Upper lobe of left lung (tissue), 6 donors: Measurements from ENCODE around the gene NRXN3. TPM values are rescaled to one million over a fixed set of nuclear protein-coding genes. Genes with fewer than 3 reads are reported as not detected.

ENCODE experiments used
- ATAC-seq, 2 donors: fragments of 200-7000 bp; cut with Tn5 transposase; one replicate each; pipeline ENCODE4 v1.9.1; 2022; ENCODE audit warnings: mild to moderate bottlenecking in 2 of 2, moderate library complexity in 2 of 2; ENCODE audit not compliant: low FRiP score in 2 of 2
- DNase-seq, 2 donors: peaks; one replicate each; pipeline ENCODE4 v3.0.0-alpha.2; 2019 to 2020
- H3K27ac ChIP-seq, 4 donors: fragments of 200-600 bp; sonication (generic); one replicate each; pipeline ENCODE4 v1.5.1; 2016 to 2019
- H3K27me3 ChIP-seq, 4 donors: fragments of 200-600 bp; sonication (generic); one replicate each; pipeline ENCODE4 v1.5.1; 2017 to 2019
- H3K36me3 ChIP-seq, 4 donors: fragments of 200-600 bp; sonication (generic); one replicate each; pipeline ENCODE4 v1.5.1; 2016 to 2019
- H3K4me1 ChIP-seq, 4 donors: fragments of 200-600 bp; sonication (generic); one replicate each; pipeline ENCODE4 v1.5.1; 2018 to 2019
- H3K4me3 ChIP-seq, 4 donors: fragments of 200-600 bp; sonication (generic); one replicate each; pipeline ENCODE4 v1.5.1; 2017 to 2019; ENCODE audit warnings: mild to moderate bottlenecking in 2 of 4, moderate library complexity in 1 of 4
- H3K9me3 ChIP-seq, 4 donors: fragments of 200-600 bp; sonication (generic); one replicate each; pipeline ENCODE4 v1.5.1; 2018 to 2019
- EP300 ChIP-seq, 4 donors: sonication (generic); formaldehyde crosslinking; IDR thresholded peaks; one replicate each; pipeline ENCODE4 v1.5.1; 2017; ENCODE audit warnings: antibody characterized with exemption in 4 of 4, control low read depth in 2 of 4
- POLR2A ChIP-seq, 4 donors: fragments of 450-650 bp; IDR thresholded peaks; one replicate each; pipeline ENCODE4 v1.5.1; 2016 to 2017; ENCODE audit warnings: antibody characterized with exemption in 4 of 4, mild to moderate bottlenecking in 2 of 4
- POLR2AphosphoS5 ChIP-seq, 2 donors: sonication (generic); formaldehyde crosslinking; IDR thresholded peaks; one replicate each; pipeline ENCODE4 v1.5.1; 2017; ENCODE audit warnings: antibody characterized with exemption in 2 of 2
- WGBS, 2 donors: methylation state at CpG; one replicate each; pipeline ENCODE4 v1.1.5; 2017 to 2018; 5-methylcytosine and 5-hydroxymethylcytosine counted together
- total RNA-seq, 6 donors: library from RNA; depleted of rRNA in 4 of 6; stranded (reverse); fragments of >200 nt in 4 of 6; gene quantifications; one replicate each; pipeline versions ENCODE4 v1.1.0 to v1.2.1, GENCODE V29; 2016 to 2021
- TF ChIP-seq, protein P1 (sequence below), 6 experiments: fragments of 450-650 bp in 4 of 6; fragments of 200-600 bp in 2 of 6; sonication (generic) in 2 of 6; IDR thresholded peaks; one replicate each; pipeline ENCODE4 v1.5.1; 2016 to 2019; ENCODE audit warnings: antibody characterized with exemption in 6 of 6
- donor health status: DM: no; HTN: no; CAD: no; lungs with moderate emphysema.
- donor health status: DM: no; HTN: yes; CAD: no; lungs with severe emphysema.

Gene NRXN3
- total RNA-seq, 6 donors from 2014 or later, result 4.4 to 14.9 (median 7.2) TPM

DNA sequence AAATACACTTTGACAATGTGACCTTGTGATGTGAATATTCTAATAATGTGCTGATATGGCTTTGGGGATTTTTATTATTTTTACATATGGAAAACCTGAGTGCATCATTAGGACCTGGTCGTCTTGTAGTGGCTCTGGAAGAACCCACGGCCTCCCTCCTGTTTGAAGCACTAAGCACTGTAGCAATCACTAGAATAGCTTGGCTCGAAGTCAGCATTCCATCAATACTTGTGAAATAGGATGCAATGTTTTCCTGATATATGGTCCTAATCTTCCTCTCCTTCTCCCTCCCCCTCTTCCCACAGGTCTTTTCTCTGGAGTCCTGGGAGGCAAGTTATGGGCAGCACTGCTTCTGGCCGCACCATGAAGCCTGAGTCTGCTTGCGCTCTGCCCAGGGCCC, 71.9 kb downstream of the NRXN3 start:
- H3K4me1 ChIP-seq, result peaks cover 0 to 7% (median 0%) of the 10 kb centered on the region in 4 donors
- no peak for ATAC-seq
- no peaks in the 10 kb centered on the region for H3K9me3 ChIP-seq
- 61 to 72% methylated on average over 5 of the region's 5 CpGs for WGBS, 2 donors
- H3K4me3 ChIP-seq, result no peak overlapping the region
- DNase-seq, result no peak
- no peaks in the 10 kb centered on the region for H3K36me3 ChIP-seq
- no peak overlapping the region for H3K27ac ChIP-seq
- no peaks in the 10 kb centered on the region for H3K27me3 ChIP-seq
- TF ChIP-seq EP300 (IDR thresholded peaks at IDR 0.05) (no peak), POLR2A (IDR thresholded peaks at IDR 0.05) (no peak), POLR2AphosphoS5 (IDR thresholded peaks at IDR 0.05) (no peak)
- TF ChIP-seq, protein P1, sequence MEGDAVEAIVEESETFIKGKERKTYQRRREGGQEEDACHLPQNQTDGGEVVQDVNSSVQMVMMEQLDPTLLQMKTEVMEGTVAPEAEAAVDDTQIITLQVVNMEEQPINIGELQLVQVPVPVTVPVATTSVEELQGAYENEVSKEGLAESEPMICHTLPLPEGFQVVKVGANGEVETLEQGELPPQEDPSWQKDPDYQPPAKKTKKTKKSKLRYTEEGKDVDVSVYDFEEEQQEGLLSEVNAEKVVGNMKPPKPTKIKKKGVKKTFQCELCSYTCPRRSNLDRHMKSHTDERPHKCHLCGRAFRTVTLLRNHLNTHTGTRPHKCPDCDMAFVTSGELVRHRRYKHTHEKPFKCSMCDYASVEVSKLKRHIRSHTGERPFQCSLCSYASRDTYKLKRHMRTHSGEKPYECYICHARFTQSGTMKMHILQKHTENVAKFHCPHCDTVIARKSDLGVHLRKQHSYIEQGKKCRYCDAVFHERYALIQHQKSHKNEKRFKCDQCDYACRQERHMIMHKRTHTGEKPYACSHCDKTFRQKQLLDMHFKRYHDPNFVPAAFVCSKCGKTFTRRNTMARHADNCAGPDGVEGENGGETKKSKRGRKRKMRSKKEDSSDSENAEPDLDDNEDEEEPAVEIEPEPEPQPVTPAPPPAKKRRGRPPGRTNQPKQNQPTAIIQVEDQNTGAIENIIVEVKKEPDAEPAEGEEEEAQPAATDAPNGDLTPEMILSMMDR (IDR thresholded peaks at IDR 0.05), result no peak

DNA sequence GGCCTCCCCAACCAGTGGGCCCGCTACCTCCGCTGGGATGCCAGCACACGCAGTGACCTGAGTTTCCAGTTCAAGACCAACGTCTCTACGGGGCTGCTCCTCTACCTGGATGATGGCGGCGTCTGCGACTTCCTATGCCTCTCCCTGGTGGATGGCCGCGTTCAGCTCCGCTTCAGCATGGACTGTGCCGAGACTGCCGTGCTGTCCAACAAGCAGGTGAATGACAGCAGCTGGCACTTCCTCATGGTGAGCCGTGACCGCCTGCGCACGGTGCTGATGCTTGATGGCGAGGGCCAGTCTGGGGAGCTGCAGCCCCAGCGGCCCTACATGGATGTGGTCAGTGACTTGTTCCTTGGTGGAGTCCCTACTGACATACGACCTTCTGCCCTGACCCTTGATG, 73.0 kb downstream of the NRXN3 start:
- peaks cover 0 to 7% (median 0%) of the 10 kb centered on the region in 4 donors for H3K4me1 ChIP-seq
- no peaks in the 10 kb centered on the region for H3K27me3 ChIP-seq
- TF ChIP-seq EP300 (IDR thresholded peaks at IDR 0.05) (no peak), POLR2A (IDR thresholded peaks at IDR 0.05) (no peak), POLR2AphosphoS5 (IDR thresholded peaks at IDR 0.05) (no peak)
- TF ChIP-seq, protein P1 (IDR thresholded peaks at IDR 0.05), result no peak
- no peaks in the 10 kb centered on the region for H3K9me3 ChIP-seq
- DNase-seq (peak in 1 of 2 donors; percentile 61), ATAC-seq (no peak)
- 95% methylated on average over 20 of the region's 20 CpGs; no CpG with 5 or more reads in 1 of the 2 donors for WGBS, 2 donors
- H3K36me3 ChIP-seq, result no peaks in the 10 kb centered on the region
- no peak overlapping the region for H3K4me3 ChIP-seq
- no peak overlapping the region for H3K27ac ChIP-seq

DNA sequence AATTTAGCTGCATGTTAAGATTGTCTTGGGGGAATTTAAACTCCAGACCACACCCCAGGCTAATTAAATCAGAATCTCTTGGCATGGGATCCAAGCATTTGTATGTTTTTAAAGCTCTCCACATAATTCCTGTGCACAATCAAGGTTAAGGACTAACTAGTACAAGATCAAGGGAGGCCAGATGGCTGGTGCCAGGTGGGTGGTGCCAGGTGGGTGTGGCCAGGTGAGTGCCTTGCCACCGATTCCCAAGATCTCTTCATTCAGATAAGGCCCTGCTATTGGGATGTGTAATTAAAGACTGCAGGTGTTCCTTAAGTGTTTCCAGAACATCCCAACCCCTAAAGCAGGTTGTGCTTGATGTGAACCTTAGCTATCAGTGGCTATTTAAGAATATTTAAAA, 75.1 kb downstream of the NRXN3 start:
- no peaks in the 10 kb centered on the region for H3K36me3 ChIP-seq
- H3K4me3 ChIP-seq, result no peak overlapping the region
- no peak for ATAC-seq
- H3K27ac ChIP-seq, result no peak overlapping the region
- WGBS, 2 donors, result 36 to 43% methylated on average over 1 of the region's 1 CpG
- no peaks in the 10 kb centered on the region for H3K9me3 ChIP-seq
- DNase-seq, result peak; percentile 23 to 29
- H3K27me3 ChIP-seq, result no peaks in the 10 kb centered on the region
- no peak for TF ChIP-seq EP300 (IDR thresholded peaks at IDR 0.05)
- TF ChIP-seq, protein P1 (IDR thresholded peaks at IDR 0.05), result no peak
- no peak for TF ChIP-seq POLR2A (IDR thresholded peaks at IDR 0.05)
- TF ChIP-seq POLR2AphosphoS5 (IDR thresholded peaks at IDR 0.05), result no peak
- H3K4me1 ChIP-seq, result peaks cover 0 to 7% (median 0%) of the 10 kb centered on the region in 4 donors

DNA sequence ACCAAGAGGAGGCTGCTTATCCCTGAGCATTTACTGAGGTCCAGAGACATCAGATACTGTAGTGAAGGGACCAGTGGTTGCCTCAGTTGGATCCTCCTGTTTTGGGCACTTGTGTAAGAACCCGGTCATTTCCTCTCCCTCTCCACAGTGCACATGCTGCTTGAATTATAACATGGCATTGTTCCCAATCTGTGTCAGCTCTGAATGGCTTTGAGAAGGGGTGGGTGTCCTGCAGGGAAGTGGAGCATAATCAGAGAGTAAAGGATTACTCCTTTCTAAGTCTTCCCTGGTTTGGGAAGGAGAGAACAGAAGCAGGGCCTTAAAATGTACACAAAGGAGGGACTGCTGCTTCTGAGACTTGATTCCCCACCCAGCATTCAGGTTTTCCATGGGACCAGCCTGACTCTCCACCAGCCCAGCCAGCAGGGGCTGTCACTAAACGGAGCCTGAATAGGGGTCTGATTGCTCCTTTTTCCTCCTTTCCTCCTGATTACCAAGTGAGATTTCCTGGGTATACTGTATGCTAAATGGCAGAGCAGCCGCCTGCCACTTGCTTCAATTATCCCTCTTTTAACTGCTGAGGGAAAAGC, 78.4 kb downstream of the NRXN3 start:
- no peak overlapping the region for H3K27ac ChIP-seq
- ATAC-seq (no peak), DNase-seq (no peak)
- no peak overlapping the region for H3K4me3 ChIP-seq
- no peaks in the 10 kb centered on the region for H3K9me3 ChIP-seq
- H3K4me1 ChIP-seq, result peaks cover 0 to 7% (median 0%) of the 10 kb centered on the region in 4 donors
- 42 to 56% methylated on average over 3 of the region's 3 CpGs for WGBS, 2 donors
- no peaks in the 10 kb centered on the region for H3K27me3 ChIP-seq
- TF ChIP-seq POLR2AphosphoS5 (IDR thresholded peaks at IDR 0.05) (no peak), POLR2A (IDR thresholded peaks at IDR 0.05) (no peak), EP300 (IDR thresholded peaks at IDR 0.05) (no peak)
- TF ChIP-seq, protein P1 (IDR thresholded peaks at IDR 0.05), result no peak
- no peaks in the 10 kb centered on the region for H3K36me3 ChIP-seq

DNA sequence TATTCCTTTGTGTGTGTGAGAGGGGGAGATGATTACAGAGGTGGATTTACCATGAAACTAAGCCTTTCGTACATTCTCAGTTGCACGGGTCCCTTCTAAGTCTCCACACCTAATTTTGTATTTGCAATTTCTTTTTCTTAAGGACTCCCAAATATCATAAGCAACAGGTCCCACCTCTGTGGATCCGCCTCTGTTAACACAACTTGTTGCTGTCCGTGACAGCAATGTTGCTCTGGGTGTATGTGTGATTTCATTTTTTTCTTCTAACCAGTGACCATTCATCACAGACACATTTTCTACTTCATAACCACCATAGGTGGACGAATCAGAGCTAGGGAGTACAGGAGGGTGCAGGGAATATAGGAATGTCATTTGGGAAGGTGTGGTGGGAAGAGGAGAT, 81.1 kb downstream of the NRXN3 start:
- Histone ChIP-seq H3K27ac (no peak overlapping the region), H3K36me3 (no peaks in the 10 kb centered on the region), H3K4me1 (no peaks in the 10 kb centered on the region), H3K9me3 (no peaks in the 10 kb centered on the region), H3K27me3 (no peaks in the 10 kb centered on the region), H3K4me3 (no peak overlapping the region)
- ATAC-seq, result no peak
- TF ChIP-seq POLR2A (IDR thresholded peaks at IDR 0.05) (no peak), POLR2AphosphoS5 (IDR thresholded peaks at IDR 0.05) (no peak), EP300 (IDR thresholded peaks at IDR 0.05) (no peak)
- TF ChIP-seq, protein P1 (IDR thresholded peaks at IDR 0.05), result no peak
- DNase-seq, result no peak
- WGBS, 2 donors, result 89 to 91% methylated on average over 5 of the region's 5 CpGs
